Endothelial cell of umbilical vein (primary cell): ENCODE data around the gene DNTT.

Experiments used
- CTCF ChIP-seq, 2 donors: IDR thresholded peaks; 1 replicate in 1 of 2; 2 replicates in 1 of 2; pipeline ENCODE4 v1.5.1; 2011; ENCODE audit warnings: low read length in 2 of 2, mild to moderate bottlenecking in 2 of 2, moderate library complexity in 2 of 2, control low read depth in 1 of 2, inconsistent platforms in 1 of 2, low read depth in 1 of 2; ENCODE audit not compliant: insufficient read depth in 1 of 2; ENCODE audit errors: extremely low read depth in 1 of 2
- JUN ChIP-seq: IDR thresholded peaks from 2 replicates; pipeline ENCODE4 v1.6.1; 2011; ENCODE audit warnings: borderline replicate concordance, low read depth; ENCODE audit not compliant: insufficient read length, insufficient read depth

- TF ChIP-seq CTCF (IDR thresholded peaks at IDR 0.05; ENCODE audit: extremely low read depth in 1 of 2, insufficient read depth in 1 of 2, low read depth in 1 of 2, low read length in 2 of 2) (no peak), JUN (no peak)
Observed at GRCh38 chr10:96254976-96255375, 49.3 kb upstream of the DNTT start.
